MCF 10A (cell line): ENCODE measurements around the gene CTDSP1. TPM values are rescaled to one million over a fixed set of nuclear protein-coding genes. Genes with fewer than 3 reads are reported as not detected.

Source experiments
- BruUV-seq: library from RNA; stranded (reverse); fragments of 400-500 nt; replicated peaks from 2 replicates; lab custom pipeline; 2021; lab: Mats Ljungman, UMichigan
- CTCF ChIA-PET: fragments of 300-600 bp; sonication (Branson Sonifier 250); formaldehyde crosslinking; extraction: SDS; loops from one replicate; lab custom pipeline; 2021; ENCODE audit warnings: antibody characterized with exemption, inconsistent platforms; lab: Yijun Ruan, JAX
- POLR2A ChIA-PET: fragments of 300-600, 350-650 bp; sonication (Branson Sonifier 250); formaldehyde crosslinking; extraction: SDS; loops from one replicate; lab custom pipeline; 2020; ENCODE audit warnings: antibody characterized with exemption, inconsistent platforms; lab: Yijun Ruan, JAX
- DNase-seq: peaks from one replicate; pipeline ENCODE4 v3.0.0-alpha.2; 2018; ENCODE audit not compliant: unreplicated experiment
- H3K27ac Mint-ChIP-seq: one replicate; pipeline ENCODE4 v1.8.0; 2022; ENCODE audit warnings: mild to moderate bottlenecking, low read depth, mixed read lengths; ENCODE audit not compliant: unreplicated experiment
- H3K27me3 Mint-ChIP-seq: one replicate; pipeline ENCODE4 v1.8.0; 2022; ENCODE audit warnings: mixed read lengths; ENCODE audit not compliant: insufficient read depth, unreplicated experiment
- H3K36me3 Mint-ChIP-seq: one replicate; pipeline ENCODE4 v1.8.0; 2022; ENCODE audit warnings: mild to moderate bottlenecking, moderate library complexity, mixed read lengths; ENCODE audit not compliant: insufficient read depth, unreplicated experiment
- H3K4me1 Mint-ChIP-seq: one replicate; pipeline ENCODE4 v1.8.0; 2022; ENCODE audit warnings: mixed read lengths; ENCODE audit not compliant: insufficient read depth, unreplicated experiment
- H3K4me3 Mint-ChIP-seq: one replicate; pipeline ENCODE4 v1.8.0; 2022; ENCODE audit warnings: mild to moderate bottlenecking, moderate library complexity, mixed read lengths; ENCODE audit not compliant: unreplicated experiment
- H3K9me3 Mint-ChIP-seq: one replicate; pipeline ENCODE4 v1.8.0; 2022; ENCODE audit warnings: mixed read lengths; ENCODE audit not compliant: unreplicated experiment
- CTCF ChIP-seq: fragments of 200-600 bp; IDR thresholded peaks from one replicate; pipeline ENCODE4 v1.8.0; 2022; ENCODE audit warnings: antibody characterized with exemption, mild to moderate bottlenecking; ENCODE audit not compliant: unreplicated experiment
- intact Hi-C: fragments of 100-400 bp; cut with micrococcal nuclease; formaldehyde crosslinking; loops from 2 replicates; pipeline ENCODE4 v1.14.1; 2022
- total RNA-seq: library from RNA; stranded (reverse); gene quantifications from 2 replicates; pipeline ENCODE4 v1.2.3, GENCODE V29; 2022

The CTDSP1 gene
- total RNA-seq, 1 experiment from 2014 or later: 72.3 TPM

DNA sequence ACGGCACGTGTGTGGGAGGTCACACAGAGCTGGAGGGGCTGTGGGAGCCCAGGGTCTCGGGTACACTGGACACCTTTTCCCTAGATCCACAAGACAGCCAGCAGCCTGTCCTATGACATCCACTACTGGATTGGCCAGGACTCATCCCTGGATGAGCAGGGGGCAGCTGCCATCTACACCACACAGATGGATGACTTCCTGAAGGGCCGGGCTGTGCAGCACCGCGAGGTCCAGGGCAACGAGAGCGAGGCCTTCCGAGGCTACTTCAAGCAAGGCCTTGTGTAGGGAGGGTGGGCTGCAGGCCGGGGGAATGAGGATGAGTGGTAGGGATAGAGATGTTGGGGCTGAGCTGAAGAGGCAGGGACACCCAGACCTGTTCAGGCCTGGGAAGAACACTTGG, 25.9 kb downstream of the CTDSP1 start:
- Mint-ChIP-seq H3K4me3 (no peak overlapping the region), H3K27ac (no peak overlapping the region), H3K4me1 (no peaks in the 10 kb centered on the region), H3K27me3 (no peaks in the 10 kb centered on the region), H3K9me3 (no peaks in the 10 kb centered on the region), H3K36me3 (no peaks in the 10 kb centered on the region)
- intact Hi-C loops: no loop called here
- ChIA-PET POLR2A (interaction anchor here (0.6 to 1.1 kb wide), 2 partner anchors 17 to 197 kb away, joined by 3 to 5 read pairs; no protein-coding TSS in a partner anchor), CTCF (interaction anchor here (0.7 to 1.0 kb wide), 2 partner anchors 12 to 18 kb away, joined by 3 to 4 read pairs; no protein-coding TSS in a partner anchor)
- TF ChIP-seq CTCF: no peak
- BruUV-seq: no TSS peak
- DNase-seq: no peak

DNA sequence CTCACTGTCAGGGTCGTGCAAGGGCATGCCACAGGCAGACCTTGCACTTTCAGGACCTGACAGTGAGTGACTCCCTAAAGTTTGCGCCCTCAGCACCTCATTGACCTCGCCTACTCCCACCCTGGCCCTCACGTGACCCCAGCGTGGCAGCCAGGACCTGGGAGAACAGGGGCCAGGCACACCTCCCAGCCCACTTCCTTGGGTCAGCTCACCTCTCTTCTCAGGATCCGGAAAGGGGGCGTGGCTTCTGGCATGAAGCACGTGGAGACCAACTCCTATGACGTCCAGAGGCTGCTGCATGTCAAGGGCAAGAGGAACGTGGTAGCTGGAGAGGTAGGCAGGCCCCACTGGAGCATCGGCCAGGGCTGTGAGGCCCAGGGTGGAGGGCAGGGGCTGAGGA, 28.1 kb downstream of the CTDSP1 start:
- intact Hi-C loops: no loop called here
- Mint-ChIP-seq H3K36me3 (no peaks in the 10 kb centered on the region), H3K27ac (no peak overlapping the region), H3K4me3 (no peak overlapping the region), H3K9me3 (no peaks in the 10 kb centered on the region), H3K4me1 (no peaks in the 10 kb centered on the region), H3K27me3 (peaks cover 11% of the 10 kb centered on the region)
- POLR2A ChIA-PET: no interaction called here
- CTCF ChIA-PET: interaction anchor here (0.6 kb wide), 1 partner anchor 220 kb away, joined by 3 read pairs; no protein-coding TSS in a partner anchor
- TF ChIP-seq CTCF: no peak
- DNase-seq: no peak
- BruUV-seq: no TSS peak

DNA sequence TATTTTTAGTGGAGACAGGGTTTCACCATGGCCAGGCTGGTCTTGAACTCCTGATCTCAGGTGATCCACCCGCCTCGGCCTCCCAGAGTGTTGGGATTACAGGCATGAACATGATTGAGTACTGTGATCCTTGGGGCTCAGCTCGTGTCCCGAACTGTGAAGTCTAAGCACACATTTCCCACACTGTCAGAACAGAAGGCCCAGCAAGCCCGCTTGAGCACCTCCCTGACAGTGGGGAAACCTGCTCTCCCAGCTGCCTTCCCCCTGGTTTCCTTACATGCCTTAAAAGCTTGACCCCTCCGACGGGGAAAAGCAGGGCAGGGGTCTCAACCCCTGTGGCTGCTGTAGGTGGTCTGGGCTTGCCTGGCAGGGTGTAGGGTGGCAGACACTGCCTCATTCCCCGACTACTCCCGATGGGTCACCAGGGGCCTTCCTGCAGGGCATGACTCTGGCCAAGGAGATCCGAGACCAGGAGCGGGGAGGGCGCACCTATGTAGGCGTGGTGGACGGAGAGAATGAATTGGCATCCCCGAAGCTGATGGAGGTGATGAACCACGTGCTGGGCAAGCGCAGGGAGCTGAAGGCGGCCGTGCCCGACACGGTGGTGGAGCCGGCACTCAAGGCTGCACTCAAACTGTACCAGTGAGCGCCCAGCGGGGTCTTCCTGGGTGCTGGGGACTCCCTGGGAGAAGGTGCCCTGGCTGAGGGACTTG, 29.3 kb downstream of the CTDSP1 start:
- DNase-seq: no peak
- ChIA-PET CTCF (no interaction called here), POLR2A (no interaction called here)
- H3K9me3 Mint-ChIP-seq: no peaks in the 10 kb centered on the region
- TF ChIP-seq CTCF: no peak
- intact Hi-C loops: no loop called here
- no peaks in the 10 kb centered on the region for H3K4me1 Mint-ChIP-seq
- BruUV-seq: no TSS peak
- no peak overlapping the region for H3K27ac Mint-ChIP-seq
- no peaks in the 10 kb centered on the region for H3K36me3 Mint-ChIP-seq
- no peak overlapping the region for H3K4me3 Mint-ChIP-seq
- H3K27me3 Mint-ChIP-seq: peaks cover 13% of the 10 kb centered on the region

DNA sequence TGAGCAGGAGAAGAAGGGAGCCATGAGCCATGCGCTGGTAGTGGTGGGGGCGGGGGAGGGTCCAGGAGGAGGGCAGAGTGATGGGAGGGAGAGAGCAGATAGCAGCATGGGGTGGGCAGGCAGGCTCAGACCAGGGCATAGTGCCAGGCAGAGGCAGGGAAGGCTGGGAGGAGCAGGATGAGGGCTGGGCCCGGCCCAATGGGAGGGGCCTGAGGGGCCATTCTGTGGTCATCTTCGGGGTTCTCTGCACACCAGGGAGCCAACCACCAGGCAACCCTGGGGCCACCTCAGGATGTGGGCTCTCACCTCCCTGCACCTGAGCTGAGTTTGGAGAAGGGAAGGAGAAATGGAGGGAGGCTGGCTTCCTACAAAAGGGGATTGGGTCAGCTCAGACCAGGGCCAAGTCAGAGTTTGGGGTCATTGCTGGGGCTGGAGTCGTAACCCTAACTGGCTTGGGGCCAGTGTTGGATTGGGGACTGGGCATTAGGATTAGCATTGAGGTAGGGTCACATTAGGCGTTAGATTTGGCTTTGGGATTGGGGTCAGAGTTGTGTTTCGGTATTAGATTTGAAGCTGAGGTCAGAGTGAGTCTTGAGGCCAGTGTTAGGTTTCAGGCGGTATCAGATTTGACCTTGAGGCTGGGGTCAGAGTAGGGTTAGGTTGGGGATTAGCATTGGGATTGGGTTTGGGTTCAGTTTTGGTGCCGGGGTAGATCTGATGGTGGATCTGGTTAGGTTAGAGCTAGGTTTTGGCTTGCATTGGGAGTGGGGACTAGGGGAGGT, 30.4 kb downstream of the CTDSP1 start:
- no peak for TF ChIP-seq CTCF
- Mint-ChIP-seq H3K4me3 (no peak overlapping the region), H3K27ac (no peak overlapping the region), H3K27me3 (peaks cover 13% of the 10 kb centered on the region), H3K9me3 (no peaks in the 10 kb centered on the region), H3K4me1 (no peaks in the 10 kb centered on the region), H3K36me3 (no peaks in the 10 kb centered on the region)
- intact Hi-C loops: no loop called here
- CTCF ChIA-PET: interaction anchor here (0.8 kb wide), 1 partner anchor 447 kb away, joined by 3 read pairs; no protein-coding TSS in a partner anchor
- DNase-seq: no peak
- POLR2A ChIA-PET: no interaction called here
- no TSS peak for BruUV-seq
